ENCODE results near the gene CHST11. TPM values are rescaled to one million over a fixed set of nuclear protein-coding genes. Genes with fewer than 3 reads are reported as not detected.
"Not testable (repeated sequence)": the region's sequence is repeated elsewhere in the genome, so short reads cannot be mapped to it uniquely, and the experiment has no call there.

CHST11 gene
- polyA plus RNA-seq, 5 donors: 8.6 to 17.1 (median 14.4) TPM

DNA sequence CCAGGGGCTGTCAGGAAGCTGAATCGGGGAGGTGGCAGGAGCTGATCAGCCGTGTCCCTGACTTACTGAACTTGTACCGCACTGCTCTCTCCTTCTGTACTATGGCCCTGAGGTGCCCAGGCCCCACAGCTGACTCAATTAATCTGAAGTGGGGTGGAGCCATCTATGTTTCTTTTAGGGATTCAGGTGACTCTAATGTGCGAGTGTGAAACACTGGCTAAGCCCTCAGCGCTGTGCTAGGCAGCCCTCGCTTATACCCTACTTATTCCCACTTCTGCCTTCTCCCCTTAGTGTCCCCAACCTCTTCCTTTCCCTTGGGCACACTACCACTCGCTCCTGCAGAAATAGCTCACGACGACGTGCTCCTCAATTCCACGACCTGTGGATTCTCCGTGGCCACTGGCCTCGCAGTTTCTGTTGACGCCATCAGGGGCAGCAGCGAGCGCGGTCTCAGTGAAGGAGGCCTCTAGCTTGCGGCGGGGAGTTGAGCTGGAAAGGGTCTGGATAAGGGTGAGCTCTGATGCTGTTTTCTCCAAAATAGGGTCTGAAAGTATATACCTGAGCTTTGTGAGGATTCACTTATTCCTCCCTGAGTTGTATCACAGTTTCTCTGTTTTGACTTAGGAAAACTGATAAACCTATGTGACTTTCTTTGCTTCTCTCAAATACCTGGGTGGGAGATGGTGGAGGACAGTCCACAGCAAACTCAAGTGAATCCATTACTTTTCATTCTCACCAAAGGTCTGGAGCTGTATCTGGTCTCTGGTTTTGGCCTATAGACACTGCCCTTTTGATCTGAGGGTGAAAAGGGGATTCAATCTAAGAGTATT lies 333.8 kb downstream of the CHST11 start:
- DNase-seq: peak in 1 of 2 donors; percentile 11

- DNase-seq: no peak
These were observed 335.8 kb downstream of the CHST11 start for GRCh38 chr12:104792570-104792969.

DNA sequence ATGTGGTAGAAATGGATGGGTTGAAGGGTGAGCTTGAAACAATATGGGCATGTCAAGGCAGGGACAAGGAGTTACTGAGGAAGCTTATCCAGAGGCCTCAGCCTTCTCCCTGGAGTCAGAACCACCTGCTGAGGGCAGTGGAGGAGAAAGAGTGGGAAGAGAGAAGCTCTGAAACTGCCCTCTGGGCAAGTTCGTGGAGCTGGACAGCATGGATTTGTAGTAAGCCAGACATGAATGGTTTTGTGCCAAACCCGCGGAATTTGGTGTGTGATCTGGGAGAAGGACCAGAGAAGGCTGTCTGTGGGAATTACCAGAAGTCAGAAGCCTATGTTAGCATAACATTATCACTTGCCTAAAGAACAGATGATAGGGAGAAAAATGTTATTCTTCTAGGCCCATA lies 336.5 kb downstream of the CHST11 start:
- DNase-seq: no peak

- DNase-seq: no peak
These were observed 337.2 kb downstream of the CHST11 start for GRCh38 chr12:104793968-104794367.

GRCh38 chr12:104796475-104796862 lies 339.7 kb downstream of the CHST11 start:
- no peak for DNase-seq

DNA sequence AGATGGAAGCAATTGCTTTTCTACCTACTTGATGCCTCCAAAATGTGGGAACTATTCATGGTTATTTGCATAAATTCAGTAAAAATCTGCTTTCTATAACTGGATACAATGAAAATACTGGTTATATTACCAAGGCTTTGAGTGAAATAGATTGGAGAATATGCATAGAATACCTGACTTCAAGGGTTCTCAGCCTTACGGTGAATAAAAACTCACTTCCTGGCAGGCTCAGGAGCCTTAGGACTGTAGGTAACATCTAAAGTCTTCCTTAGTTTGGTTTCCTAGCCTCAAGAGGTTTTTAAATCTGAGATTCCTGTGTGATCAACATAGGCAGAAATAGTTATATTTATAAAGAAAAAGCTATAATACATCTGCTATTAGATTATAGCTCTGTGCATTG lies 342.7 kb downstream of the CHST11 start:
- no peak for DNase-seq

GRCh38 chr12:104801005-104801404 lies 344.3 kb downstream of the CHST11 start:
- no peak for DNase-seq

GRCh38 chr12:104801427-104801826 lies 344.7 kb downstream of the CHST11 start:
- no peak for DNase-seq

GRCh38 chr12:104802208-104802607 lies 345.5 kb downstream of the CHST11 start:
- no peak for DNase-seq

- DNase-seq: no peak
These were observed 348.4 kb downstream of the CHST11 start for GRCh38 chr12:104805186-104805585.

DNA sequence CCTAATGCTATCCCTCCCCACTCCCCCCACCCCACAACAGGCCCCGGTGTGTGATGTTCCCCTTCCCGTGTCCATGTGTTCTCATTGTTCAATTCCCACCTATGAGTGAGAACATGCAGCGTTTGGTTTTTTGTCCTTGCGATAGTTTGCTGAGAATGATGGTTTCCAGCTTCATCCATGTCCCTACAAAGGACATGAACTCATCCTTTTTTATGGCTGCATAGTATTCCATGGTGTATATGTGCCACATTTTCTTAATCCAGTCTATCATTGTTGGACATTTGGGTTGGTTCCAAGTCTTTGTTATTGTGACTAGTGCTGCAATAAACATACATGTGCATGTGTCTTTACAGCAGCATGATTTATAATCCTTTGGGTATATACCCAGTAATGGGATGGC lies 349.4 kb downstream of the CHST11 start:
- not testable (repeated sequence) for DNase-seq

- no peak for DNase-seq
These were observed 352.5 kb downstream of the CHST11 start for GRCh38 chr12:104809251-104809650.

DNA sequence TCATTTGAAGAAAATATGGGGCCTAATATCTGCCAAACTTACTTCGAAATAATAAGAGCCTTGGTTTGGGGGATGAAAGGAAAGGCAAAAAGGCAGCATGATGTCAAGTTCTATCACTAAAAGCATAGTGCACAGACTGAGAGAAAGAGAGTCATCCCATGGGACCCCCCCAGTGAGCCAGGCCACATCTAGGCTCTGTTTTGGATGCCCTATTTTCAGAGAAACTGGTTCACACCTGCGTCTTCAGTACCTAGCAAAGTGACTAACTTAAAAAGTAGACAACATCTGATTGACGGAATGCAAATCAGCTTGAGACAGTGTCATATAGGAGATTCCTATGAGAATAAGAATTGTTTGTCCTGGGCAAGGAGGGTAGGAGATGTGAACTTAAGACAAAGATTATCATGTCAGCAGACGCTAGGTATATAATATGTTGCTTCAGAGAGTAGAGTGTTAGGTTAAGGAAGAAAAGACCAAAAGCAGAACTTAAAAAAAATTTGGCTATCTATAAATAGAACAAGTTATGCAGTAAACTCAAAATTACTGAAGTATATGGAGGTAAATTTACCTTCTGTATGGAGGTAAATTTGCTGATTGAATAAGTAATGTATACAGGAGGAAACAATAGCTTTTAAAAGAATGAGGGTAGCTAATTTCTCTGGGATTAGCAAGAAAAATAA lies 353.1 kb downstream of the CHST11 start:
- DNase-seq: no peak

Other genes with a start within 250 kb of the CHST11 start
- 10 to 100 TPM; 51.0 to 77.5 (median 58.8) TPM for gene TXNRD1, start 241.2 kb upstream of the CHST11 start, polyA plus RNA-seq (ENCODE audit: insufficient read depth in 1 of 5, insufficient read length in 5 of 5, low replicate concordance in 1 of 5)
- gene EID3, start 153.2 kb upstream of the CHST11 start, polyA plus RNA-seq (ENCODE audit: insufficient read depth in 1 of 5, insufficient read length in 5 of 5, low replicate concordance in 1 of 5): 1 to 10 TPM; 6.0 to 6.7 (median 6.2) TPM

Measured in right lung (tissue), 5 donors.